ENCODE measurements around the gene SNX10.

DNA sequence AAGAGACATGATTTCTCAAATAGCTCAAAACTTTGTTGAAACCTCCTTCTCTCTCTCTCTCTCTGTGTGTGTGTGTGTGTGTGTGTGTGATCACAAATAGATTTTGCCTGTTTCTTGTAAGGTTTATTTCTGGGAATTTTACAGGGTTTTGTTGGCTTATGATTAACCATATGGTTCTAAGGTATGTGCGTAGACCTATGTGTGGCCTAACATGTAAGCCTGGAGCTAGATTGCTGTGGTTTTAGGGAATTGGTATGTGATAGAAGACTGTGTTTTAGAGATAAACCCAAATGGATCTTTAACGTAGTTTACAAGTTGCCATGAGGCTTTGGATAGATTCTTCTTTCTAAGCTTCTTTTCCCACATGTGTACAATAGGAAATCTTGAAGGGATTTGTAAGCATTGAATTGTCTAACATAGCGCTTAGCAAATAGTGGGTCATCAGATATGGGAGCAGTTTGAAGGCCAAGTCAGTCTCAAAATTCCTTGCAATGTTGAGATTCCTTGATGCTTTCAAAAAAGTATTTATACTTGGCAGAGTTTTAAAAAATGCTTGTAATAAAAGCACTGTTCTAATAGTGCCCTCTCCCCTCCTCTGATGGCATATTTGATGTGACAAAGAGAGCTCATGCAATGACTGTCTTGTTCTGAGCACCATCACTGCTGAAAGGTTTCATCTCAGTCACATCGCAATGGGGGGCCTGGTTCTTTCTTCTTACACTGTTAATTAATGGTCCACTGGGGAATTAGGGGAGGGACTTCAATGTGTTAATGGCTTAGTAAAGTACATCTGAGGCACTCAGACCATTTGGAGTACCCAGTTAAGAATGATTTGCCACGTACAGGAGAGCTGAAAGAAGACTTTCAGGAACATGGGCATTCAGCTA lies 118.2 kb downstream of the SNX10 start:
- no peak for TF ChIP-seq EZH2 (IDR thresholded peaks at IDR 0.05; ENCODE audit: low read depth)
- TF ChIP-seq, protein P1, sequence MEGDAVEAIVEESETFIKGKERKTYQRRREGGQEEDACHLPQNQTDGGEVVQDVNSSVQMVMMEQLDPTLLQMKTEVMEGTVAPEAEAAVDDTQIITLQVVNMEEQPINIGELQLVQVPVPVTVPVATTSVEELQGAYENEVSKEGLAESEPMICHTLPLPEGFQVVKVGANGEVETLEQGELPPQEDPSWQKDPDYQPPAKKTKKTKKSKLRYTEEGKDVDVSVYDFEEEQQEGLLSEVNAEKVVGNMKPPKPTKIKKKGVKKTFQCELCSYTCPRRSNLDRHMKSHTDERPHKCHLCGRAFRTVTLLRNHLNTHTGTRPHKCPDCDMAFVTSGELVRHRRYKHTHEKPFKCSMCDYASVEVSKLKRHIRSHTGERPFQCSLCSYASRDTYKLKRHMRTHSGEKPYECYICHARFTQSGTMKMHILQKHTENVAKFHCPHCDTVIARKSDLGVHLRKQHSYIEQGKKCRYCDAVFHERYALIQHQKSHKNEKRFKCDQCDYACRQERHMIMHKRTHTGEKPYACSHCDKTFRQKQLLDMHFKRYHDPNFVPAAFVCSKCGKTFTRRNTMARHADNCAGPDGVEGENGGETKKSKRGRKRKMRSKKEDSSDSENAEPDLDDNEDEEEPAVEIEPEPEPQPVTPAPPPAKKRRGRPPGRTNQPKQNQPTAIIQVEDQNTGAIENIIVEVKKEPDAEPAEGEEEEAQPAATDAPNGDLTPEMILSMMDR (conservative IDR thresholded peaks at IDR 0.05): no peak

Data from PC-9 (cell line).